GM18502 (cell line): ENCODE data around the gene MAST2.
"Not testable (repeated sequence)": the region's sequence is repeated elsewhere in the genome, so short reads cannot be mapped to it uniquely, and the experiment has no call there.

Experiments
- ATAC-seq: cut with Tn5 transposase; IDR thresholded peaks from one replicate; pipeline ENCODE4 v1.9.1; 2021; ENCODE audit warnings: mild to moderate bottlenecking; ENCODE audit not compliant: unreplicated experiment, poor library complexity

Gene MAST2

GRCh38 chr1:45928486-45929205 is 125.2 kb downstream of the MAST2 start:
- no peak for ATAC-seq

DNA sequence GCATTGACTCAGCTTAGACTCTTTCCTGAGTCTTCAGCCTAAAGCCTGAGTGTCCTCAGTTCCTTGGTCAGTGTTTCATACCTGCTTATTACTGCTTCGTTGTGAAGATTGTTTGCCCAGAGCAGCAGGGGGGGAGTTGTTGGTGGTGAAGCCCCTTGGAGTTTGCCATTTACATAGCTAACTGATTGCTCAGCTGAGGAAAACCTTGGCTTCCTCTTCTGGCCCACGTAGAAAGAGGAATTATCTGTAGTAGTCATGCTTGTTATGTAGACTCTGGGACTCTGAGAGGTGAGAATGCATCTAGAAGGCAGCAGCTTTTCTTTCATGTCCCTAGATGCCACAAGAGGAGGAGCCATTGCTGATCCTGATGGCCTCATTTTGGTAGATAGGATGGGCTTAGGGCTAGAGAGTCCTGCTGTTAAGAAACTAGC is 125.9 kb downstream of the MAST2 start:
- no peak for ATAC-seq

DNA sequence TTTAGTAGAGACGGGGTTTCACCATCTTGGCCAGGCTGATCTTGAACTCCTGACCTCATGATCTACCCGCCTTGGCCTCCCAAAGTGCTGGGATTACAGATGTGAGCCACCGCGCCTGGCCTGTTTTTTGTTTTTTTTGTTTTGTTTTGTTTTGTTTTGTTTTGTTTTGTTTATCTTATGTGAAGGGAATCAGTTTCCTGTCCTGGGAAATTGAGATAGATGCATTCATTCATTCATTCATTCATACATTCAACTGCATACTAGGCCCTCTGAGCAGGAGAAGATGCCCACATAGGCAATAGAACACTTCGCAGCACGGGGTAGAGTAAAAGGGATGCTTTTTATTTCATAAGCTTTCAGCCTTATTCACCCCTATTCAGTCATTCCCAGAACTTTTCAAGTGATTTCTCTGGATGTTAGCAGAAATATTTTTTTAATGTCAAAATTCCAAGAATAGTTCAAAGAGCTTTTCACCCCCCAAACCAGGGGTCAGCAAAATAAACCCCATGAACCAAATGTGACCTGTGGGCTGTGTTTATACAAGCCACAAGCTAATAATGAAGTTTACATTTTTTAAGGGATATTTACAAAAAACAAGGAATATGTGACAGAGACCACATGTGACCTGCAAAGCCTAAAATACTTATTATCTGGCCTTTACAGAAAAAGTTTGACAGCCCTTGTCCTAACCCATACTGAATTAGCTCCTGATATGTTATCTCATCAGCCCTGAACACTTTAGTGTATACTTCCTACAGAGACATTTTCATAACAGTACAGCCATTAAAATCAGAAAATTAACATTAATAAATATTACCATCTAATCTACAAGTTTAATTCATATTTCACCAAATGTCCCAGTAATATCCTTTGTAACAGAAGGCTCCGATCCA is 127.1 kb downstream of the MAST2 start:
- ATAC-seq = no peak

GRCh38 chr1:45932205-45932604 is 128.8 kb downstream of the MAST2 start:
- not testable (repeated sequence) for ATAC-seq

- no peak for ATAC-seq
Observed at GRCh38 chr1:45934947-45935346, 131.5 kb downstream of the MAST2 start.

DNA sequence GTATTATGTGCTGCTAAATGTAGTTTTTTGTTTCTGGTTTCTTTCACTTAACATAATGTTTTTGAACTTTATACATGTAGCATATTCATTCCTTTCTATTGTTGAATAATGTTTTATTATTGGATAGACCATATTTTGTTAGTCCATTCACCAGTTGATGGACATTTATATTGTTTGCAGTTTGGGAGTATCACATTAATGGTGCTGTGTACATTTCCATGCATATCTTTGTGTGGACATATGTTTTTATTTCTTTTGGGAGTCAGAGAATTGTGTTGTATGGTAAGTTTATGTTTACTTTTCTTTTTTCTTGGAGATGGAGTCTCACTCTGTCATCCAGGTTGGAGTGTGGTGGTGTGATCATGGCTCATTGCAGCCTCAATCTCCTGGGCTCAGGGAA is 134.6 kb downstream of the MAST2 start:
- ATAC-seq = no peak

- ATAC-seq = no peak
Observed at GRCh38 chr1:45942411-45942810, 139.0 kb downstream of the MAST2 start.

DNA sequence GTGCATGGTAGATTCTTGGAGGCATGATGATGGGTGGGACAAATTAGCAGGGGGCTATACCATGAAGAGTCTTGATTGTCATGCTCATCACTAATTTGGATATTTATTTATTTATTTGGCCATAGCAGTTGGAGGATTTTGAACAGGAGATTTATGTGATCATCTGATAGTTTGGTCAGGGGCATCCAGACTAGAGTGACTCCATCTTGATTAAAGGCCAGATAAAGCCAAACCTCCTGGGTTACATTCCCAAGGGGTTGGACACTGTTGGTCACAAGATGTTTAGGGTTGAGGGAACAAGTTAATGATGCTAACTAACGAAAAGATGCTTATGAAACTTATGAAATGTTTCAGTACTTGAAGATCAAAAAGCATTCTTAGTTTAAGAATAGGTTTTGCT is 139.8 kb downstream of the MAST2 start:
- no peak for ATAC-seq

DNA sequence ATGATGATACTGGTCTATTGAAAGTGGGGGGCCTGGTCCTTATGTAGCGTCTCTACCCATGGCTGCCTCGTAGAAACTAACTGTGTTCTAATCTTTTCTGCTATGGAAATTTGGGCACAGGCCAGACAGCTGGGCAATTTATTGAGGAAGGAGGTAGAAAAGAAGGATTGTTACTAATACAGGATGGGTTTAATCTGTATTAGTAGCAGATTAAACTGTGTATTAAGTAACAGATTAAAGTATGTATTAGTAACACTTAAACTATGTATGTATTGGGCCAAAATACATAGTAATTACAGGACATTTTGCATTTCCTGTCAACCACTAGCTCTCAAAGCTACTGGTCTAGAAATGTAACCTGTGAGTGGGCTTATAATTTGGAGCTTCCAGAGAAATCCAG is 142.0 kb downstream of the MAST2 start:
- ATAC-seq = no peak

GRCh38 chr1:45949462-45949861 is 146.1 kb downstream of the MAST2 start:
- not testable (repeated sequence) for ATAC-seq

GRCh38 chr1:45952072-45952471 is 148.7 kb downstream of the MAST2 start:
- no peak for ATAC-seq

DNA sequence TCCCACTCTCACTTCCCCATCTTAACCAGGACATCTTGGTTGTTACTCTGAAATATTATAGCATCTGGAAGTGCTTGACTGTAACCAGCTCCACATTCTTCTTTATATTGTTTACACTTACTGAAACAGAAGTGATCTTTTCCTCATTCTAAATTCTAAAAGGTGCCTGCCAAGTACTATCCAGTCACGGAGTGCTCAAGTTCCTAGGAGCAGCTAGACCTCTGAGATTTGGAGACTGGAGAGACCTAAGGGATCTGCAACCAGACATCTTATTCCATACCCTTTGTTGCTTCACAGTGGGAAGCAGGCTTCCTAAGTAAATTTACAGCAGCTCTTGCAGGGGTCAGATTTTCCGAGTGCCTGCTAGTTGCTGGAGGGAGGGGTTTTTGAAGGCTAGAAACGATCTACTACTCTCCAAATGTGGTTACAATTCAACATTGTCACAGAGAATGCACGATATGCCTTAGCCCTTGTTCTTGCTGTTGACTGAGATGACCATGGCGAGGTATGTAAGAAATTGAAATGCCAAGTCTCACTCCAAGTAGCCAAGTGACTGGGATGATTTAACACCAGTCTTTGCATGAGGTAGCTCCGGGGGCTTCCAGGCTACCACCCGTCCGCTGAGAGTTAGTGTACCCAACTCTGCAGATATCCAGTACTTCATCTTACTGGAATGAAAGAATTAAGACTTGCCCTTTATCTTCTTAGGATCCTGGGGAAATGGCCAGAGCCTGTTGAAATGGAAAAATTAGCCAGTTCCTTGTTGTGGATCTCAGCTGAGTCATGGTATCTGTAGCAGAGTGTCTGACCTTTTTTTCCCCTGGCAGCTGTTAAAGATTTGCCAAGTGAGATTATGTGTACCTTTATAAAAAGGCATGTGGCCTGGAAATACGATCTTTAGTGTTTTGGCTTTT is 150.8 kb downstream of the MAST2 start:
- no peak for ATAC-seq

GRCh38 chr1:45957684-45958083 is 154.3 kb downstream of the MAST2 start:
- no peak for ATAC-seq

- ATAC-seq = no peak
Observed at GRCh38 chr1:45958317-45958716, 154.9 kb downstream of the MAST2 start.

GRCh38 chr1:45960930-45961715 is 157.7 kb downstream of the MAST2 start:
- no peak for ATAC-seq

DNA sequence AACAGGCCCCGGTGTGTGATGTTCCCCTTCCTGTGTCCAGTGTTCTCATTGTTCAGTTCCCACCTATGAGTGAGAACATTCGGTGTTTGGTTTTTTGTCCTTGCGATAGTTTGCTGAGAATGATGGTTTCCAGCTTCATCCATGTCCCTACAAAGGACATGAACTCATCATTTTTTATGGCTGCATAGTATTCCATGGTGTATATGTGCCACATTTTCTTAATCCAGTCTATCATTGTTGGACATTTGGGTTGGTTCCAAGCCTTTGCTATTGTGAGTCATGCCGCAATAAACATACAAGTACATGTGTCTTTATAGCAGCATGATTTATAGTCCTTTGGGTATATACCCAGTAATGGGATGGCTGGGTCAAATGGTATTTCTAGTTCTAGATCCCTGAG is 158.5 kb downstream of the MAST2 start:
- not testable (repeated sequence) for ATAC-seq

GRCh38 chr1:45968941-45969666 is 165.7 kb downstream of the MAST2 start:
- ATAC-seq = no peak

DNA sequence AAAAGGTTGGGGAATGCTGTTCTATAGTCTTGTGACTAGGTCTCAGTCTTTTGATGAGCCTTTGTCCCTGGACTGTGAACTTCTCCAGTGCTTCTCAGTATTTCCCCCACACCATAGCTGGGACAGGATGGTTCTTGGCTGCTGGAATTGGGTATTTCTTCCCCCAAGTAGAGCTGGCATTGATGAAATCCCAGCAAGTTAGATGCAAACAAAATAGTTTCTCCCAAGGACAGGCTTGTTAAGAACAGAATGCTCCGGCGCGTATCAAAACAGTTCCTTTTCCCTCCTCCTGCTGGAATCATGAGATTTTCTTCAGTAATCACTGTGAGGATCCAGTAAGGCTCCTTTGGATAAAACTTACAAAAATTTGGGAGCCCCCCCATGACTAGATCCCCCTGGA is 166.5 kb downstream of the MAST2 start:
- no peak for ATAC-seq

GRCh38 chr1:45971335-45971734 is 167.9 kb downstream of the MAST2 start:
- ATAC-seq = no peak
